B cell (primary cell): ENCODE data around the gene SAPCD2.

Experiments
- CTCF ChIP-seq: fragments of 200-600 bp; IDR thresholded peaks from one replicate; pipeline ENCODE4 v1.8.0; 2022; ENCODE audit warnings: antibody characterized with exemption, mild to moderate bottlenecking
- EZH2 ChIP-seq: IDR thresholded peaks from 2 replicates; pipeline ENCODE4 v1.6.1; 2012; ENCODE audit warnings: borderline replicate concordance, low read depth, mild to moderate bottlenecking, moderate library complexity, low read length; ENCODE audit not compliant: insufficient read depth, poor library complexity, severe bottlenecking

- peak; percentile 60 for TF ChIP-seq CTCF
- no peak for TF ChIP-seq EZH2
Observed at GRCh38 chr9:137035507-137035834, 34.9 kb downstream of the SAPCD2 start.
